Suprapubic skin (tissue), 4 donors: ENCODE measurements around the gene FEN1.

ENCODE experiments used
- POLR2A ChIP-seq, 2 donors: fragments of 450-650 bp; IDR thresholded peaks; one replicate each; pipeline ENCODE4 v1.6.1; 2017; ENCODE audit warnings: antibody characterized with exemption in 2 of 2, mild to moderate bottlenecking in 2 of 2, moderate library complexity in 2 of 2
- POLR2AphosphoS5 ChIP-seq, 3 donors: sonication (generic); formaldehyde crosslinking; IDR thresholded peaks; one replicate each; pipeline ENCODE4 v1.6.1; 2017; ENCODE audit warnings: antibody characterized with exemption in 3 of 3
- TF ChIP-seq, protein P1 (sequence below), 2 donors: fragments of 200-600 bp in 1 of 2; fragments of 450-650 bp in 1 of 2; sonication (generic) in 1 of 2; IDR thresholded peaks; one replicate each; pipeline ENCODE4 v1.5.1; 2016 to 2019; ENCODE audit warnings: antibody characterized with exemption in 2 of 2, mild to moderate bottlenecking in 1 of 2, moderate library complexity in 1 of 2

DNA sequence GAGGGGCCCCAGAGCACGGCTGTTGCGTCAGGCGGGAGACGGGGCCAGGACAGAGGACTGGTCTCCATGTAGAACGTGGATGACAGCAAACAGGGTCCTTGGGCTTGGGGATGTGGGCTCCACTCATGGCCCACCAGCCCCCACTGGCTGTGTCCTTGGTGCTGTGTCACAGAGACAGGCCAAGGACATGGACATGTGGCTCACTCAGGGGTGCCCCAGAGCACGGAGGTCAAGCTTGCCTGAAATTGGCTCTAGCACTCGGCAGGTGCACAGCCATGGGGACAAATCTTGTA is 49.8 kb downstream of the FEN1 start:
- TF ChIP-seq, protein P1, sequence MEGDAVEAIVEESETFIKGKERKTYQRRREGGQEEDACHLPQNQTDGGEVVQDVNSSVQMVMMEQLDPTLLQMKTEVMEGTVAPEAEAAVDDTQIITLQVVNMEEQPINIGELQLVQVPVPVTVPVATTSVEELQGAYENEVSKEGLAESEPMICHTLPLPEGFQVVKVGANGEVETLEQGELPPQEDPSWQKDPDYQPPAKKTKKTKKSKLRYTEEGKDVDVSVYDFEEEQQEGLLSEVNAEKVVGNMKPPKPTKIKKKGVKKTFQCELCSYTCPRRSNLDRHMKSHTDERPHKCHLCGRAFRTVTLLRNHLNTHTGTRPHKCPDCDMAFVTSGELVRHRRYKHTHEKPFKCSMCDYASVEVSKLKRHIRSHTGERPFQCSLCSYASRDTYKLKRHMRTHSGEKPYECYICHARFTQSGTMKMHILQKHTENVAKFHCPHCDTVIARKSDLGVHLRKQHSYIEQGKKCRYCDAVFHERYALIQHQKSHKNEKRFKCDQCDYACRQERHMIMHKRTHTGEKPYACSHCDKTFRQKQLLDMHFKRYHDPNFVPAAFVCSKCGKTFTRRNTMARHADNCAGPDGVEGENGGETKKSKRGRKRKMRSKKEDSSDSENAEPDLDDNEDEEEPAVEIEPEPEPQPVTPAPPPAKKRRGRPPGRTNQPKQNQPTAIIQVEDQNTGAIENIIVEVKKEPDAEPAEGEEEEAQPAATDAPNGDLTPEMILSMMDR (IDR thresholded peaks at IDR 0.05) = no peak
- TF ChIP-seq POLR2A (IDR thresholded peaks at IDR 0.05) (no peak), POLR2AphosphoS5 (IDR thresholded peaks at IDR 0.05) (no peak)
